Right ventricle myocardium inferior (tissue), 1 donor: ENCODE results near the gene ETNK2. TPM values are rescaled to one million over a fixed set of nuclear protein-coding genes. Genes with fewer than 3 reads are reported as not detected.
A peak's percentile ranks its signal among the peaks of the same experiment; 100 is the strongest.

ENCODE experiments used
- ATAC-seq: fragments of 200-7000 bp; cut with Tn5 transposase; one replicate; pipeline ENCODE4 v1.9.1; 2020; ENCODE audit warnings: mild to moderate bottlenecking, moderate library complexity
- DNase-seq: peaks from one replicate; pipeline ENCODE4 v3.0.0; 2021; ENCODE audit errors: missing footprints
- intact Hi-C: fragments of 100-400 bp; cut with DNase I; formaldehyde crosslinking; loops from one replicate; pipeline ENCODE4 v1.11.0; 2022
- total RNA-seq: library from RNA; stranded (reverse); fragmentation: NEBNext Ultra II Directional; extraction: Animal tissue kit (Norgen Biotek cat#: 25700); gene quantifications from one replicate; pipeline ENCODE4 v1.2.1, GENCODE V29; 2021
- donor health status: DM: no; HTN: yes; CAD: no; lungs with severe emphysema.

ETNK2 gene
- total RNA-seq, 1 donor from 2014 or later: 5.3 TPM

- DNase-seq: peak; percentile 58
- intact Hi-C loops: no loop called here
- ATAC-seq: peak; percentile 43
Observed at GRCh38 chr1:204150702-204151551, 917 bp downstream of the ETNK2 start.

GRCh38 chr1:204149635-204150565 is 1.9 kb downstream of the ETNK2 start:
- intact Hi-C loops: no loop called here
- peak; percentile 38 for ATAC-seq
- peak; percentile 63 for DNase-seq

GRCh38 chr1:204149107-204149506 is 2.7 kb downstream of the ETNK2 start:
- ATAC-seq: no peak
- intact Hi-C loops: no loop called here
- DNase-seq: no peak

- intact Hi-C loops: no loop called here
- ATAC-seq (no peak), DNase-seq (peak; percentile 20)
Observed at GRCh38 chr1:204147406-204148383, 4.1 kb downstream of the ETNK2 start.

- intact Hi-C loops: no loop called here
- DNase-seq (peak; percentile 66), ATAC-seq (no peak)
Observed at GRCh38 chr1:204146965-204147364, 4.9 kb downstream of the ETNK2 start.

- intact Hi-C loops: no loop called here
- no peak for ATAC-seq
- peak; percentile 45 for DNase-seq
Observed at GRCh38 chr1:204146309-204146708, 5.5 kb downstream of the ETNK2 start.

- intact Hi-C loops: no loop called here
- no peak for ATAC-seq
- no peak for DNase-seq
Observed at GRCh38 chr1:204145033-204145504, 6.8 kb downstream of the ETNK2 start.

- intact Hi-C loops: no loop called here
- ATAC-seq (no peak), DNase-seq (no peak)
Observed at GRCh38 chr1:204143276-204144041, 8.4 kb downstream of the ETNK2 start.

- no peak for DNase-seq
- intact Hi-C loops: no loop called here
- no peak for ATAC-seq
Observed at GRCh38 chr1:204142032-204142974, 9.5 kb downstream of the ETNK2 start.

- intact Hi-C loops: no loop called here
- DNase-seq (no peak), ATAC-seq (no peak)
Observed at GRCh38 chr1:204141131-204141530, 10.7 kb downstream of the ETNK2 start.

- DNase-seq: no peak
- intact Hi-C loops: no loop called here
- no peak for ATAC-seq
Observed at GRCh38 chr1:204139952-204140351, 11.9 kb downstream of the ETNK2 start.

GRCh38 chr1:204139088-204139487 is 12.8 kb downstream of the ETNK2 start:
- no peak for ATAC-seq
- intact Hi-C loops: no loop called here

GRCh38 chr1:204136814-204137213 is 15.0 kb downstream of the ETNK2 start:
- no peak for ATAC-seq
- intact Hi-C loops: no loop called here

More at GRCh38 chr1:204139088-204139487, 12.8 kb downstream of the ETNK2 start:
- DNase-seq: no peak

GRCh38 chr1:204134103-204134502 is 17.7 kb downstream of the ETNK2 start:
- no peak for DNase-seq
- no peak for ATAC-seq
- intact Hi-C loops: no loop called here

More at GRCh38 chr1:204136814-204137213, 15.0 kb downstream of the ETNK2 start:
- no peak for DNase-seq

GRCh38 chr1:204132718-204133117 is 19.1 kb downstream of the ETNK2 start:
- ATAC-seq (no peak), DNase-seq (no peak)
- intact Hi-C loops: no loop called here

GRCh38 chr1:204131978-204132377 is 19.9 kb downstream of the ETNK2 start:
- DNase-seq: no peak
- ATAC-seq: no peak
- intact Hi-C loops: no loop called here
